KMS-11 (cell line): ENCODE data around the gene TTC16.

Experiments
- H2AFZ ChIP-seq: fragments of 200-600 bp; sonication (generic); 2 replicates; pipeline ENCODE4 v1.6.1; 2016; ENCODE audit warnings: antibody characterized with exemption, mixed run types, low read depth
- H3K27ac ChIP-seq: fragments of 200-600 bp; sonication (generic); 2 replicates; pipeline ENCODE4 v1.6.1; 2016; ENCODE audit warnings: mild to moderate bottlenecking, mixed run types
- H3K27me3 ChIP-seq: fragments of 200-600 bp; sonication (generic); 2 replicates; pipeline ENCODE4 v1.6.1; 2017; ENCODE audit warnings: mild to moderate bottlenecking, low read depth, mixed run types, moderate library complexity; ENCODE audit not compliant: insufficient read depth
- H3K36me3 ChIP-seq: fragments of 200-600 bp; sonication (generic); 2 replicates; pipeline ENCODE4 v1.6.1; 2017; ENCODE audit warnings: mild to moderate bottlenecking, mixed run types; ENCODE audit not compliant: insufficient read depth
- H3K4me1 ChIP-seq: fragments of 200-600 bp; sonication (generic); 2 replicates; pipeline ENCODE4 v1.6.1; 2016; ENCODE audit warnings: mild to moderate bottlenecking, low read depth, mixed run types; ENCODE audit not compliant: poor library complexity, severe bottlenecking
- H3K4me2 ChIP-seq: fragments of 200-600 bp; sonication (generic); 2 replicates; pipeline ENCODE4 v1.7.0; 2016; ENCODE audit warnings: mild to moderate bottlenecking, mixed run types
- H3K4me3 ChIP-seq: fragments of 200-600 bp; sonication (generic); IDR thresholded peaks from 2 replicates; pipeline ENCODE4 v1.6.1; 2017; ENCODE audit warnings: low read depth, low read length, mixed read lengths; ENCODE audit not compliant: insufficient read depth
- H3K79me2 ChIP-seq: fragments of 200-600 bp; sonication (generic); 2 replicates; pipeline ENCODE4 v1.6.1; 2016; ENCODE audit warnings: low read depth, mixed run types; ENCODE audit not compliant: insufficient read depth
- H3K9ac ChIP-seq: fragments of 200-600 bp; sonication (generic); 2 replicates; pipeline ENCODE4 v1.6.1; 2016; ENCODE audit warnings: mild to moderate bottlenecking, mixed run types
- H4K20me1 ChIP-seq: fragments of 200-600 bp; sonication (generic); 2 replicates; pipeline ENCODE4 v1.6.1; 2016; ENCODE audit warnings: mild to moderate bottlenecking, mixed run types; ENCODE audit not compliant: insufficient read depth
- TF ChIP-seq, protein P1 (sequence below): fragments of 200-600 bp; sonication (generic); conservative IDR thresholded peaks from 2 replicates; pipeline ENCODE4 v1.6.1; 2017; ENCODE audit warnings: low read depth, mild to moderate bottlenecking, antibody characterized with exemption, low read length, moderate library complexity, mixed read lengths

TTC16 gene

DNA sequence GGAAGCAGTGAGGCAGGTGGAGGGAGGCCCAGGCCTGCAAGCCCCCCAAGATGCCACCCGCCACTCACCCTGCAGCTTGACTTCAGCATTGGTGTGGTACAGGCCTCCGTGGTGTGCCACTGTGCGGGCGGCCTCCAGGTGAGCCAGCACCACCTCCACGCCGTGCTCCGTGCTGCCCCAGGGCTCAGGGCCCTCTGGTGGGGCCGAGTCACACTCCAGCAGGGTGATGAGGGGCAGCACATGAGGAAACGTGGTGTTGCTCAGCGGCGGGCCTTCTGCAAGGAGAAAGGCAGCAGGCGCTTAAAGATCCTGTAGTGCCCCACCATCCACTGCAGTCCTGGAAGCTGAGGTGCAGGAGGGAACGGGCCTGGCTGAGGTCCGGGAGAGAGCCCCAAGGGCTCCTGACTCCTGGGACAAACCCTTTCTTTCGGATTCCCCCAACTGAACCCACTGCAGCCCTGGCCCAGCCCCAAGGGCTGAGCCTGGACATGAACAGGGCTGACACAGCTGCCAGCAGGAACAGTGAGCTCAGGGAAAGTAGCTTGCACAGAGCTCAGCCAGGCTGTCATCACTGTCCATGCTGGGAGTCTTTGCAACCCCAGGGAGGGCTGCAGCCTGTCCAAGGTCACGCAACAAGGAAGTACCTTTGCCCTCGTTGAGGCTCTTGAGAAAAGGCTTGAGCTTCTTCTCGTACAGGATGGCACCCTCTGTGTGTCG lies 23.9 kb downstream of the TTC16 start:
- H3K27ac ChIP-seq: no peak overlapping the region
- no peaks in the 10 kb centered on the region for H3K36me3 ChIP-seq
- H3K9ac ChIP-seq: no peak overlapping the region
- peaks cover 11% of the 10 kb centered on the region for H3K4me1 ChIP-seq
- no peak overlapping the region for H3K4me3 ChIP-seq
- no peaks in the 10 kb centered on the region for H3K27me3 ChIP-seq
- no peak overlapping the region for H3K4me2 ChIP-seq
- H3K79me2 ChIP-seq: no peaks in the 10 kb centered on the region
- TF ChIP-seq, protein P1, sequence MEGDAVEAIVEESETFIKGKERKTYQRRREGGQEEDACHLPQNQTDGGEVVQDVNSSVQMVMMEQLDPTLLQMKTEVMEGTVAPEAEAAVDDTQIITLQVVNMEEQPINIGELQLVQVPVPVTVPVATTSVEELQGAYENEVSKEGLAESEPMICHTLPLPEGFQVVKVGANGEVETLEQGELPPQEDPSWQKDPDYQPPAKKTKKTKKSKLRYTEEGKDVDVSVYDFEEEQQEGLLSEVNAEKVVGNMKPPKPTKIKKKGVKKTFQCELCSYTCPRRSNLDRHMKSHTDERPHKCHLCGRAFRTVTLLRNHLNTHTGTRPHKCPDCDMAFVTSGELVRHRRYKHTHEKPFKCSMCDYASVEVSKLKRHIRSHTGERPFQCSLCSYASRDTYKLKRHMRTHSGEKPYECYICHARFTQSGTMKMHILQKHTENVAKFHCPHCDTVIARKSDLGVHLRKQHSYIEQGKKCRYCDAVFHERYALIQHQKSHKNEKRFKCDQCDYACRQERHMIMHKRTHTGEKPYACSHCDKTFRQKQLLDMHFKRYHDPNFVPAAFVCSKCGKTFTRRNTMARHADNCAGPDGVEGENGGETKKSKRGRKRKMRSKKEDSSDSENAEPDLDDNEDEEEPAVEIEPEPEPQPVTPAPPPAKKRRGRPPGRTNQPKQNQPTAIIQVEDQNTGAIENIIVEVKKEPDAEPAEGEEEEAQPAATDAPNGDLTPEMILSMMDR: no peak
- no peak overlapping the region for H2AFZ ChIP-seq
- H4K20me1 ChIP-seq: no peaks in the 10 kb centered on the region

DNA sequence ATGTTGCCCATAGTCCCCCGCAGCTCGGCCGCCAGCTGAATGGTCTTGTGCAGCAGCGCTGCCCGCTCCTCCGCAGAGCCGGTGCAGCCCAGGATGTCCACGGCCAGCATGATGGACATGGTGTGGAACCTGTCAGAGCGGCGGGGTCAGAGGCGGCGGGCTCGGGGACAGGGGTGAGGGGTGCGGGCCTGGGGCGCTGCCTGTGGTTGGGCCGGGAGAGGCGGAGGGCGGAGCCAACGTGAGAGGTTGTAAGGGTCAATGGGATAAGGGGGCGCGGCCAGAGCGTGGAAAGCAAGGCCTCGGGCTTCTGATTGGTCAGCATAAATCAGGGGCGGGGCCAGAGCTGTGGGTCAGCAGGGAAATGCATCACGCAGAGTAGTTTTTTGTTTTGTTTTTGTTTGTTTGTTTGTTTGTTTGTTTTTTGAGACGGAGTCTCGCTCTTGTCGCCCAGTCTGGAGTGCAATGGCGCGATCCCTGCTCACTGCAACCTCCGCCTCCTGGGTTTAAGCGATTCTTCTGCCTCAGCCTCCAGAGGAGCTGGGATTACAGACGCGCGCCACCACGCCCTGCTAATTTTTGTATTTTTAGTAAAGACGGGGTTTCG lies 26.1 kb downstream of the TTC16 start:
- H2AFZ ChIP-seq: no peak overlapping the region
- H3K4me2 ChIP-seq: no peak overlapping the region
- TF ChIP-seq, protein P1: no peak
- H3K27me3 ChIP-seq: no peaks in the 10 kb centered on the region
- H3K9ac ChIP-seq: no peak overlapping the region
- no peaks in the 10 kb centered on the region for H3K79me2 ChIP-seq
- no peaks in the 10 kb centered on the region for H3K36me3 ChIP-seq
- no peak overlapping the region for H3K4me3 ChIP-seq
- no peaks in the 10 kb centered on the region for H4K20me1 ChIP-seq
- H3K27ac ChIP-seq: no peak overlapping the region
- no peaks in the 10 kb centered on the region for H3K4me1 ChIP-seq

DNA sequence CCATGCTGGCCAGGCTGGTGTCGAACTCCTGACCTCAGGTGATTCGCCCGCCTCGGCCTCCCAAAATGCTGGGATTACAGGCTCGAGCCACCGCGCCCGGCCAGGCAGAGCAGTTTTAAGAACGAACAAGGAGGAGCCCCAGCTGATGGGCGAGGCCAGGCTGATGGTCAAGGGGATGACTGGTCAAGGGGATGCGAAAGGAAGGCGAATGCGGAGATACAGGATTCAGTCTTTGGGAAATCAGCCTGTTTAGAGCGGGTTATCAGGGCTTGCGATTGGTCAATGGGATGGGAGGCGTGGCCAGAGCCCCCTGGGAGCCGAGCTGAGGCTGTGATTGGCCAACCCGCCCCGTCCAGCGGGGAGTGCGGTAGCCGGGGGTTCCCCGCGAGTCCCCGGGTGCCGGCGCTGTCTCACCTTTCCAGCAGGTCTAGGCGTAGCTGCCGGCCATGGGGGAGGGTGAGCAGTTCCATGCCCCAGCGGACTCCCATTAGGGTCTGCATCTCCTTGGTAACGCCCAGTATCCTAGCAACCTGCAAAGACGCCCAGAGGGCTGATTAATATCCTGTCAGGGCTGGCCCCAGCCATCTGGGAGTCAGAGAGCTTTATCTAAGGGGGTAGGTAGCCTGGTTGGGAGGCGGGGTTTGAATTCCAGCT lies 26.7 kb downstream of the TTC16 start:
- Histone ChIP-seq H3K27me3 (no peaks in the 10 kb centered on the region), H3K4me3 (no peak overlapping the region), H4K20me1 (no peaks in the 10 kb centered on the region), H3K36me3 (no peaks in the 10 kb centered on the region), H2AFZ (no peak overlapping the region), H3K79me2 (no peaks in the 10 kb centered on the region), H3K4me1 (no peaks in the 10 kb centered on the region), H3K4me2 (no peak overlapping the region), H3K9ac (no peak overlapping the region), H3K27ac (no peak overlapping the region)
- TF ChIP-seq, protein P1: no peak

DNA sequence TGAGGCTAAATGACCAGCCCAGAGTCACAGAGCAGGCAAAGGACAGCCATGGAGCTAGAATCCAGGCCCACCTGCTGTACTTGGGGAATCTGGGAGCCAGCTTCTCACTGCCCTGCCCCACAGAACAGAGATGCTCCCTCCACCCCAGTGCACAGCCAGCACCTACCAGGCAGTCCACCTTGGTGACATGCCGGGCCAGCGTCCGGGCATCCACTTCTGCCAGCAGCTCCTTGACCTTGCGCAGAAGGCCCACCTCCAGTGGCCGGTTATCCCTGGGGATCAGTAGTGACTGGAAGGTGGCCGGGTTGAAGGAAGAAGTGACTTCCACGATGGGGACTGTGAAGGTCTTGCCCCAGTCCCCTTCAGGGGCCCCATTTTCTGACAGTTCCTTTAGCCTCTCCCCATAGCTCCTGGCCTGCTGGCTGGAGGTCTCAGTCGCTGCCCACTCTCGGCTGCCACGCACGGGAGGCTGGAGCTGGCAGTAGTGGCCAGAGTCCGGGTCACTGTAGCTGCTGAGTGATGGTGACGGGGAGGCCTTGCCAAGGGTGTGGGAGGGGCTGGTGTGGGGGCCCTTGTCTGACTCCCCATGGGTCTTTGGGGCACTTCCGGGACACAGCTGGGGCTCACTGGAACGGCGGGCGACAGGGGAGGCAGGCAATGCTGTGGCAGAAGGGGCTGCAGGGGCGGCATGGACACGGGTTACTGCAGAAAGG lies 28.7 kb downstream of the TTC16 start:
- Histone ChIP-seq H3K4me1 (no peaks in the 10 kb centered on the region), H3K79me2 (no peaks in the 10 kb centered on the region), H3K4me3 (no peak overlapping the region), H3K36me3 (no peaks in the 10 kb centered on the region), H4K20me1 (no peaks in the 10 kb centered on the region), H3K27ac (no peak overlapping the region), H3K9ac (no peak overlapping the region), H3K27me3 (no peaks in the 10 kb centered on the region), H2AFZ (no peak overlapping the region), H3K4me2 (no peak overlapping the region)
- TF ChIP-seq, protein P1: no peak
